Upper lobe of right lung (tissue), 1 donor: ENCODE data around the gene POFUT1. TPM values are rescaled to one million over a fixed set of nuclear protein-coding genes. Genes with fewer than 3 reads are reported as not detected.

Source experiments
- ATAC-seq: fragments of 200-7000 bp; cut with Tn5 transposase; one replicate; pipeline ENCODE4 v1.9.1; 2020; ENCODE audit warnings: mild to moderate bottlenecking, moderate library complexity
- DNase-seq: peaks from one replicate; pipeline ENCODE4 v3.0.0-alpha.2; 2020
- H3K27ac ChIP-seq: fragments of 200-600 bp; one replicate; pipeline ENCODE4 v1.8.0; 2022
- H3K27me3 ChIP-seq: fragments of 200-600 bp; one replicate; pipeline ENCODE4 v1.8.0; 2022; ENCODE audit warnings: mild to moderate bottlenecking
- H3K36me3 ChIP-seq: fragments of 200-600 bp; one replicate; pipeline ENCODE4 v1.8.0; 2022
- H3K4me1 ChIP-seq: fragments of 200-600 bp; one replicate; pipeline ENCODE4 v1.8.0; 2022
- H3K4me3 ChIP-seq: fragments of 200-600 bp; one replicate; pipeline ENCODE4 v1.8.0; 2022; ENCODE audit warnings: mild to moderate bottlenecking
- H3K9me3 ChIP-seq: fragments of 200-600 bp; one replicate; pipeline ENCODE4 v1.8.0; 2022
- CTCF ChIP-seq: fragments of 200-600 bp; IDR thresholded peaks from one replicate; pipeline ENCODE4 v1.8.0; 2022; ENCODE audit warnings: antibody characterized with exemption
- intact Hi-C: fragments of 100-400 bp; cut with DNase I; formaldehyde crosslinking; loops from one replicate; pipeline ENCODE4 v1.11.0; 2022
- total RNA-seq: library from RNA; stranded (reverse); fragmentation: NEBNext Ultra II Directional; extraction: Animal tissue kit (Norgen Biotek cat#: 25700); gene quantifications from one replicate; pipeline ENCODE4 v1.2.1, GENCODE V29; 2021
- donor health status: DM: no; HTN: yes; CAD: no; lungs with severe emphysema.

The POFUT1 gene
- total RNA-seq, 1 donor from 2014 or later = 31.5 TPM

GRCh38 chr20:32236048-32236533 is 28.4 kb downstream of the POFUT1 start:
- intact Hi-C loops = no loop called here
- DNase-seq = no peak

GRCh38 chr20:32236819-32237218 is 29.1 kb downstream of the POFUT1 start:
- no peak overlapping the region for H3K27ac ChIP-seq
- H3K36me3 ChIP-seq = peaks cover 33% of the 10 kb centered on the region
- H3K4me3 ChIP-seq = no peak overlapping the region
- no peak for TF ChIP-seq CTCF
- intact Hi-C loops = no loop called here
- no peak for DNase-seq
- no peak for ATAC-seq
- H3K27me3 ChIP-seq = no peaks in the 10 kb centered on the region
- peaks cover 7% of the 10 kb centered on the region for H3K4me1 ChIP-seq
- H3K9me3 ChIP-seq = no peaks in the 10 kb centered on the region

More at GRCh38 chr20:32236048-32236533, 28.4 kb downstream of the POFUT1 start:
- H3K4me3 ChIP-seq = no peak overlapping the region
- no peak for TF ChIP-seq CTCF
- H3K4me1 ChIP-seq = peaks cover 7% of the 10 kb centered on the region
- H3K9me3 ChIP-seq = no peaks in the 10 kb centered on the region
- no peak overlapping the region for H3K27ac ChIP-seq
- ATAC-seq = no peak
- no peaks in the 10 kb centered on the region for H3K27me3 ChIP-seq
- H3K36me3 ChIP-seq = peaks cover 35% of the 10 kb centered on the region

GRCh38 chr20:32237419-32237818 is 29.7 kb downstream of the POFUT1 start:
- Histone ChIP-seq H3K36me3 (peaks cover 29% of the 10 kb centered on the region), H3K4me3 (no peak overlapping the region), H3K27ac (no peak overlapping the region), H3K27me3 (no peaks in the 10 kb centered on the region), H3K4me1 (peaks cover 1% of the 10 kb centered on the region), H3K9me3 (no peaks in the 10 kb centered on the region)
- DNase-seq (no peak), ATAC-seq (no peak)
- intact Hi-C loops = no loop called here
- no peak for TF ChIP-seq CTCF

- no peaks in the 10 kb centered on the region for H3K9me3 ChIP-seq
- no peaks in the 10 kb centered on the region for H3K4me1 ChIP-seq
- H3K27me3 ChIP-seq = no peaks in the 10 kb centered on the region
- ATAC-seq (no peak), DNase-seq (no peak)
- intact Hi-C loops = no loop called here
- no peak overlapping the region for H3K27ac ChIP-seq
- H3K4me3 ChIP-seq = no peak overlapping the region
- TF ChIP-seq CTCF = no peak
- H3K36me3 ChIP-seq = peaks cover 21% of the 10 kb centered on the region
These were observed 31.1 kb downstream of the POFUT1 start for GRCh38 chr20:32238483-32239425.

- Histone ChIP-seq H3K4me1 (no peaks in the 10 kb centered on the region), H3K27ac (no peak overlapping the region), H3K36me3 (peaks cover 8% of the 10 kb centered on the region), H3K27me3 (no peaks in the 10 kb centered on the region), H3K9me3 (no peaks in the 10 kb centered on the region), H3K4me3 (no peak overlapping the region)
- intact Hi-C loops = no loop called here
- no peak for ATAC-seq
- no peak for DNase-seq
- no peak for TF ChIP-seq CTCF
These were observed 32.5 kb downstream of the POFUT1 start for GRCh38 chr20:32240205-32240604.
